Vagina (tissue), 2 donors: ENCODE measurements around the gene CLHC1.

ENCODE experiments used
- POLR2A ChIP-seq, 2 donors: fragments of 450-650 bp; IDR thresholded peaks; one replicate each; pipeline ENCODE4 v1.6.1; 2017; ENCODE audit warnings: antibody characterized with exemption in 2 of 2, mild to moderate bottlenecking in 2 of 2, moderate library complexity in 2 of 2
- TF ChIP-seq, protein P1 (sequence below), 3 experiments: fragments of 450-650 bp in 2 of 3; fragments of 200-600 bp in 1 of 3; sonication (generic) in 1 of 3; IDR thresholded peaks; one replicate each; pipeline ENCODE4 v1.5.1; 2017 to 2019; ENCODE audit warnings: antibody characterized with exemption in 3 of 3, mild to moderate bottlenecking in 2 of 3, moderate library complexity in 2 of 3

DNA sequence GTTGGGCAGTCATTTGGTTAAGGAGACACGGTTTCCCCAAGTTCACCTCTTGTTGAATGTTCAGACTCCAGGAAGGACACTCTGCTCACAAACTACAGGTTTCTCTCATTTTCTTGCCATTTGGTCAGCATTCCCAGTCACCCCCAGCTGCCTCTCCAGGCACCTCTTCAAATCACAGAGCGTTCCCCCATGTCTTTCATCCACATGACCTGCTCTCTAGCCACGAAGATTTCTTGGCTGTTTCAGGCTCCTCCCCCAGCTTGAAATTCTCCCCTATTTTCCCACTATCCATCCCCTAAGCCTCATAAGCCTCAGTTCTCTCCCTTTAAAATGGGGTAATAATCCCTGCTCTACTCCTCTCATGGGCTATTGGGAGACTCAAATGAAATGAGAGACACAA is 92.8 kb downstream of the CLHC1 start:
- TF ChIP-seq POLR2A (IDR thresholded peaks at IDR 0.05), result no peak
- TF ChIP-seq, protein P1, sequence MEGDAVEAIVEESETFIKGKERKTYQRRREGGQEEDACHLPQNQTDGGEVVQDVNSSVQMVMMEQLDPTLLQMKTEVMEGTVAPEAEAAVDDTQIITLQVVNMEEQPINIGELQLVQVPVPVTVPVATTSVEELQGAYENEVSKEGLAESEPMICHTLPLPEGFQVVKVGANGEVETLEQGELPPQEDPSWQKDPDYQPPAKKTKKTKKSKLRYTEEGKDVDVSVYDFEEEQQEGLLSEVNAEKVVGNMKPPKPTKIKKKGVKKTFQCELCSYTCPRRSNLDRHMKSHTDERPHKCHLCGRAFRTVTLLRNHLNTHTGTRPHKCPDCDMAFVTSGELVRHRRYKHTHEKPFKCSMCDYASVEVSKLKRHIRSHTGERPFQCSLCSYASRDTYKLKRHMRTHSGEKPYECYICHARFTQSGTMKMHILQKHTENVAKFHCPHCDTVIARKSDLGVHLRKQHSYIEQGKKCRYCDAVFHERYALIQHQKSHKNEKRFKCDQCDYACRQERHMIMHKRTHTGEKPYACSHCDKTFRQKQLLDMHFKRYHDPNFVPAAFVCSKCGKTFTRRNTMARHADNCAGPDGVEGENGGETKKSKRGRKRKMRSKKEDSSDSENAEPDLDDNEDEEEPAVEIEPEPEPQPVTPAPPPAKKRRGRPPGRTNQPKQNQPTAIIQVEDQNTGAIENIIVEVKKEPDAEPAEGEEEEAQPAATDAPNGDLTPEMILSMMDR (IDR thresholded peaks at IDR 0.05), result no peak
